ACC112 (cell line): ENCODE results near the gene SH3GL1.

ENCODE experiments used
- H2AFZ ChIP-seq: fragments of 200-600 bp; sonication (generic); one replicate; pipeline ENCODE4 v1.6.0; 2017; ENCODE audit warnings: antibody characterized with exemption, low read length; ENCODE audit not compliant: unreplicated experiment
- H3K27ac ChIP-seq: fragments of 200-600 bp; sonication (generic); 2 replicates; pipeline ENCODE4 v1.5.1; 2014; ENCODE audit warnings: low read depth, mild to moderate bottlenecking, antibody characterized with exemption, low read length, moderate library complexity
- H3K27me3 ChIP-seq: fragments of 200-600 bp; sonication (generic); 2 replicates; pipeline ENCODE4 v1.6.1; 2014; ENCODE audit warnings: mild to moderate bottlenecking, antibody characterized with exemption, low read length, moderate library complexity, mixed read lengths; ENCODE audit not compliant: insufficient read depth
- H3K36me3 ChIP-seq: fragments of 200-600 bp; sonication (generic); 2 replicates; pipeline ENCODE4 v1.6.1; 2016; ENCODE audit warnings: mild to moderate bottlenecking, antibody characterized with exemption, low read length, moderate library complexity, mixed read lengths; ENCODE audit not compliant: insufficient read depth
- H3K4me1 ChIP-seq: fragments of 200-600 bp; sonication (generic); one replicate; pipeline ENCODE4 v1.6.1; 2016; ENCODE audit warnings: low read length, mixed read lengths; ENCODE audit not compliant: insufficient read depth, unreplicated experiment, control insufficient read depth
- H3K4me3 ChIP-seq: fragments of 200-600 bp; sonication (generic); 2 replicates; pipeline ENCODE4 v1.5.1; 2014; ENCODE audit warnings: mild to moderate bottlenecking, low read depth, low read length
- H3K79me2 ChIP-seq: fragments of 200-600 bp; sonication (generic); one replicate; pipeline ENCODE4 v1.6.0; 2016; ENCODE audit warnings: low read length; ENCODE audit not compliant: control insufficient read depth, unreplicated experiment, insufficient read depth

SH3GL1 gene

GRCh38 chr19:4431296-4431695, 30.9 kb upstream of the SH3GL1 start:
- Histone ChIP-seq H3K4me1 (no peaks in the 10 kb centered on the region), H2AFZ (no peak overlapping the region), H3K27ac (no peak overlapping the region), H3K36me3 (no peaks in the 10 kb centered on the region), H3K4me3 (no peak overlapping the region), H3K27me3 (no peaks in the 10 kb centered on the region), H3K79me2 (no peaks in the 10 kb centered on the region)

GRCh38 chr19:4430760-4431159, 30.4 kb upstream of the SH3GL1 start:
- Histone ChIP-seq H3K27ac (no peak overlapping the region), H3K27me3 (no peaks in the 10 kb centered on the region), H3K4me1 (no peaks in the 10 kb centered on the region), H3K4me3 (no peak overlapping the region), H2AFZ (no peak overlapping the region), H3K36me3 (no peaks in the 10 kb centered on the region), H3K79me2 (no peaks in the 10 kb centered on the region)

- H3K36me3 ChIP-seq, result no peaks in the 10 kb centered on the region
- H3K4me1 ChIP-seq, result peaks cover 5% of the 10 kb centered on the region
- no peak overlapping the region for H3K4me3 ChIP-seq
- no peaks in the 10 kb centered on the region for H3K79me2 ChIP-seq
- H2AFZ ChIP-seq, result no peak overlapping the region
- H3K27me3 ChIP-seq, result no peaks in the 10 kb centered on the region
- H3K27ac ChIP-seq, result no peak overlapping the region
Measured at GRCh38 chr19:4429771-4430171, 29.4 kb upstream of the SH3GL1 start.

- Histone ChIP-seq H3K36me3 (no peaks in the 10 kb centered on the region), H3K79me2 (no peaks in the 10 kb centered on the region), H3K4me3 (no peak overlapping the region), H2AFZ (no peak overlapping the region), H3K4me1 (peaks cover 5% of the 10 kb centered on the region), H3K27ac (no peak overlapping the region), H3K27me3 (no peaks in the 10 kb centered on the region)
Measured at GRCh38 chr19:4429256-4429655, 28.9 kb upstream of the SH3GL1 start.

- H3K27ac ChIP-seq, result no peak overlapping the region
- peaks cover 5% of the 10 kb centered on the region for H3K4me1 ChIP-seq
- H3K79me2 ChIP-seq, result no peaks in the 10 kb centered on the region
- no peak overlapping the region for H3K4me3 ChIP-seq
- H3K27me3 ChIP-seq, result no peaks in the 10 kb centered on the region
- no peaks in the 10 kb centered on the region for H3K36me3 ChIP-seq
- H2AFZ ChIP-seq, result no peak overlapping the region
Measured at GRCh38 chr19:4428326-4428975, 28.1 kb upstream of the SH3GL1 start.

- Histone ChIP-seq H3K27me3 (no peaks in the 10 kb centered on the region), H2AFZ (no peak overlapping the region), H3K4me1 (peaks cover 5% of the 10 kb centered on the region), H3K36me3 (no peaks in the 10 kb centered on the region), H3K27ac (peak overlapping the region; percentile 79), H3K79me2 (no peaks in the 10 kb centered on the region), H3K4me3 (no peak overlapping the region)
Measured at GRCh38 chr19:4425537-4425936, 25.2 kb upstream of the SH3GL1 start.

GRCh38 chr19:4423416-4424126, 23.2 kb upstream of the SH3GL1 start:
- Histone ChIP-seq H3K79me2 (no peaks in the 10 kb centered on the region), H3K4me1 (peaks cover 5% of the 10 kb centered on the region), H3K36me3 (0 out of 2 replicates have a peak, but pooled peaks cover 3% of the 10 kb centered on the region), H3K27me3 (no peaks in the 10 kb centered on the region), H3K4me3 (no peak overlapping the region), H3K27ac (no peak overlapping the region), H2AFZ (no peak overlapping the region)

- H3K79me2 ChIP-seq, result peaks cover 18% of the 10 kb centered on the region
- no peaks in the 10 kb centered on the region for H3K27me3 ChIP-seq
- H3K27ac ChIP-seq, result no peak overlapping the region
- H3K4me1 ChIP-seq, result peaks cover 8% of the 10 kb centered on the region
- peaks cover 8% of the 10 kb centered on the region; the same call in 1 of the 2 replicates for H3K36me3 ChIP-seq
- no peak overlapping the region for H2AFZ ChIP-seq
- no peak overlapping the region for H3K4me3 ChIP-seq
Measured at GRCh38 chr19:4416268-4416667, 15.9 kb upstream of the SH3GL1 start.

- no peaks in the 10 kb centered on the region for H3K27me3 ChIP-seq
- no peak overlapping the region for H3K27ac ChIP-seq
- peaks cover 8% of the 10 kb centered on the region; the same call in 1 of the 2 replicates for H3K36me3 ChIP-seq
- peaks cover 18% of the 10 kb centered on the region for H3K79me2 ChIP-seq
- peaks cover 8% of the 10 kb centered on the region for H3K4me1 ChIP-seq
- no peak overlapping the region for H3K4me3 ChIP-seq
- H2AFZ ChIP-seq, result no peak overlapping the region
Measured at GRCh38 chr19:4415352-4415751, 15.0 kb upstream of the SH3GL1 start.

GRCh38 chr19:4414800-4415321, 14.5 kb upstream of the SH3GL1 start:
- no peaks in the 10 kb centered on the region for H3K27me3 ChIP-seq
- peaks cover 18% of the 10 kb centered on the region for H3K79me2 ChIP-seq
- H2AFZ ChIP-seq, result no peak overlapping the region
- H3K4me1 ChIP-seq, result peaks cover 8% of the 10 kb centered on the region
- no peak overlapping the region for H3K27ac ChIP-seq
- H3K4me3 ChIP-seq, result no peak overlapping the region
- H3K36me3 ChIP-seq, result peaks cover 7% of the 10 kb centered on the region; the same call in 1 of the 2 replicates
